ENCODE measurements around the gene BCL3. TPM values are rescaled to one million over a fixed set of nuclear protein-coding genes. Genes with fewer than 3 reads are reported as not detected.

The BCL3 gene
- total and polyA plus RNA-seq, 2 of the 13 experiments (the other 11 are each of a cell fraction or from before 2014, with no cell fraction given): 2.3 to 4.0 TPM

DNA sequence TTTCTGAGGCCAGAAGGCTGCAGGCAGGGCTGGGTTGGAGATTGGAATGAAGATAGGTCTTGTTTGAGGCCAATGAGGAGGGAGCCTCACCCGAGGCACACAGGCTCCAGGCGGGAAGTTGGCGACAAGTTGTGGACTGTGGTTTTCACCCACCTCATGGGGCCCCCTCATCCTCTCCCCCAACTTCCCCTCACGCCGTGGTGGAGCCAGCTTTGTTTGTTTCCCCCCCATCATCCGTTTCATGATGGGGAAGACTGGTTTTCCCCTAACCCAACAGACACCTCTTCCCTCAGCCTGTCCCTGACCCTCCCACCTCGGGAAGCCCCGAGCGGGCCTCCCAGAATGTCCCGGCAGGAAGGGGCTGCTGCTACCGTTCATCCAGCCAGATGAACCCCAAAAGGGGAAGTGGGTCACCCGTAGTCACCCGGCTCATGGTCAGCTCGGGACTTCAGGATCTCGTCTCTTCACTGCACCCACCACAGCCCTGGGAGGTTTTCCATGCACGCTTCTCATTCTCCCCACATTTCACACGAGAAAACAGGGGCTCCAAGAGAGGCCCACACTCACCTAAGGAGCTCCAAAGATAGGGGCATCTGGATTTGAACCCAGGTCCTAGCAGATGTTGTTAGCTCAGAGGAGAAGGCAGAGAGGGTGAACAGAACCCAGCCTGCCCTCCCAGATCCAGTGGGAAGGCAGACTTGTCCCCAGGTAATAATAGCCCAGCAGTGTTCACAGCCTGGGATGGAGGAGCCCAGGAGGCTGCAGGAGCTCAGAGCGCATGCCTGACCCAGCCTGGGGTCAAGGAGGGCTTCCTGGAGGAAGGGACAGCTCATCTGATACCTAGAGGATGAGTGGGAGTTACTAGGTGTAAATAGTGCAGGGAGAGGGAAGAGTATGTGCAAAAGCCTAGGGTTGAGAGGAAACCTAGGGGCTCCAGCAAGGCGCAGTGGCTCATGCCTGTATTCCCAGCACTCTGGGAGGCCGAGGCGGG, 26.1 kb upstream of the BCL3 start (continued):
- TF ChIP-seq, protein P1, sequence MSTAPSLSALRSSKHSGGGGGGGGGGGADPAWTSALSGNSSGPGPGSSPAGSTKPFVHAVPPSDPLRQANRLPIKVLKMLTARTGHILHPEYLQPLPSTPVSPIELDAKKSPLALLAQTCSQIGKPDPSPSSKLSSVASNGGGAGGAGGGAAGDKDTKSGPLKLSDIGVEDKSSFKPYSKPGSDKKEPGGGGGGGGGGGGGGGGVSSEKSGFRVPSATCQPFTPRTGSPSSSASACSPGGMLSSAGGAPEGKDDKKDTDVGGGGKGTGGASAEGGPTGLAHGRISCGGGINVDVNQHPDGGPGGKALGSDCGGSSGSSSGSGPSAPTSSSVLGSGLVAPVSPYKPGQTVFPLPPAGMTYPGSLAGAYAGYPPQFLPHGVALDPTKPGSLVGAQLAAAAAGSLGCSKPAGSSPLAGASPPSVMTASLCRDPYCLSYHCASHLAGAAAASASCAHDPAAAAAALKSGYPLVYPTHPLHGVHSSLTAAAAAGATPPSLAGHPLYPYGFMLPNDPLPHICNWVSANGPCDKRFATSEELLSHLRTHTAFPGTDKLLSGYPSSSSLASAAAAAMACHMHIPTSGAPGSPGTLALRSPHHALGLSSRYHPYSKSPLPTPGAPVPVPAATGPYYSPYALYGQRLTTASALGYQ (CRISPR knock-in tag; IDR thresholded peaks at IDR 0.05): 0 out of 2 replicates have a peak, but pooled peaks have one; percentile 41
- TF ChIP-seq, protein P2, sequence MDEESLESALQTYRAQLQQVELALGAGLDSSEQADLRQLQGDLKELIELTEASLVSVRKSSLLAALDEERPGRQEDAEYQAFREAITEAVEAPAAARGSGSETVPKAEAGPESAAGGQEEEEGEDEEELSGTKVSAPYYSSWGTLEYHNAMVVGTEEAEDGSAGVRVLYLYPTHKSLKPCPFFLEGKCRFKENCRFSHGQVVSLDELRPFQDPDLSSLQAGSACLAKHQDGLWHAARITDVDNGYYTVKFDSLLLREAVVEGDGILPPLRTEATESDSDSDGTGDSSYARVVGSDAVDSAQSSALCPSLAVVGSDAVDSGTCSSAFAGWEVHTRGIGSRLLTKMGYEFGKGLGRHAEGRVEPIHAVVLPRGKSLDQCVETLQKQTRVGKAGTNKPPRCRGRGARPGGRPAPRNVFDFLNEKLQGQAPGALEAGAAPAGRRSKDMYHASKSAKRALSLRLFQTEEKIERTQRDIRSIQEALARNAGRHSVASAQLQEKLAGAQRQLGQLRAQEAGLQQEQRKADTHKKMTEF (CRISPR knock-in tag; IDR thresholded peaks at IDR 0.05): no peak; the same call in 1 of the 2 replicates
- TF ChIP-seq ZNF556 (CRISPR knock-in tag; IDR thresholded peaks at IDR 0.05; ENCODE audit: borderline replicate concordance) (no peak), TCF12 (IDR thresholded peaks at IDR 0.05) (no peak), TCF12 (CRISPR knock-in tag; IDR thresholded peaks at IDR 0.05) (no peak), ZMAT3 (CRISPR knock-in tag; conservative IDR thresholded peaks at IDR 0.05) (no peak), POLR2AphosphoS2 (IDR thresholded peaks at IDR 0.05; ENCODE audit: low read depth, low read length) (no peak), RBM22 (optimal IDR thresholded peaks at IDR 0.05; ENCODE audit: low read length) (no peak), MIER2 (CRISPR knock-in tag; IDR thresholded peaks at IDR 0.05) (no peak), TMF1 (CRISPR knock-in tag; IDR thresholded peaks at IDR 0.05; ENCODE audit: low read depth) (no peak), SP140L (CRISPR knock-in tag; IDR thresholded peaks at IDR 0.05; ENCODE audit: borderline replicate concordance) (no peak), ZNF274 (CRISPR knock-in tag; IDR thresholded peaks at IDR 0.05) (no peak), MYC (CRISPR knock-in tag; IDR thresholded peaks at IDR 0.05; ENCODE audit: borderline replicate concordance) (0 out of 2 replicates have a peak, but pooled peaks have one; percentile 27), STAT5B (CRISPR knock-in tag; IDR thresholded peaks at IDR 0.05) (no peak), ZNF746 (CRISPR knock-in tag; IDR thresholded peaks at IDR 0.05) (no peak), CENPT (CRISPR knock-in tag; IDR thresholded peaks at IDR 0.05; ENCODE audit: low read depth) (no peak), ZSCAN25 (CRISPR knock-in tag; IDR thresholded peaks at IDR 0.05) (0 out of 2 replicates have a peak, but pooled peaks have one; percentile 41)
- TF ChIP-seq, protein P3, sequence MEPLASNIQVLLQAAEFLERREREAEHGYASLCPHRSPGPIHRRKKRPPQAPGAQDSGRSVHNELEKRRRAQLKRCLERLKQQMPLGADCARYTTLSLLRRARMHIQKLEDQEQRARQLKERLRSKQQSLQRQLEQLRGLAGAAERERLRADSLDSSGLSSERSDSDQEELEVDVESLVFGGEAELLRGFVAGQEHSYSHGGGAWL (CRISPR knock-in tag; IDR thresholded peaks at IDR 0.05): no peak
- TF ChIP-seq, protein P4, sequence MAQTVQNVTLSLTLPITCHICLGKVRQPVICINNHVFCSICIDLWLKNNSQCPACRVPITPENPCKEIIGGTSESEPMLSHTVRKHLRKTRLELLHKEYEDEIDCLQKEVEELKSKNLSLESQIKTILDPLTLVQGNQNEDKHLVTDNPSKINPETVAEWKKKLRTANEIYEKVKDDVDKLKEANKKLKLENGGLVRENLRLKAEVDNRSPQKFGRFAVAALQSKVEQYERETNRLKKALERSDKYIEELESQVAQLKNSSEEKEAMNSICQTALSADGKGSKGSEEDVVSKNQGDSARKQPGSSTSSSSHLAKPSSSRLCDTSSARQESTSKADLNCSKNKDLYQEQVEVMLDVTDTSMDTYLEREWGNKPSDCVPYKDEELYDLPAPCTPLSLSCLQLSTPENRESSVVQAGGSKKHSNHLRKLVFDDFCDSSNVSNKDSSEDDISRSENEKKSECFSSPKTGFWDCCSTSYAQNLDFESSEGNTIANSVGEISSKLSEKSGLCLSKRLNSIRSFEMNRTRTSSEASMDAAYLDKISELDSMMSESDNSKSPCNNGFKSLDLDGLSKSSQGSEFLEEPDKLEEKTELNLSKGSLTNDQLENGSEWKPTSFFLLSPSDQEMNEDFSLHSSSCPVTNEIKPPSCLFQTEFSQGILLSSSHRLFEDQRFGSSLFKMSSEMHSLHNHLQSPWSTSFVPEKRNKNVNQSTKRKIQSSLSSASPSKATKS (CRISPR knock-in tag; IDR thresholded peaks at IDR 0.05): no peak
- TF ChIP-seq, protein P5, sequence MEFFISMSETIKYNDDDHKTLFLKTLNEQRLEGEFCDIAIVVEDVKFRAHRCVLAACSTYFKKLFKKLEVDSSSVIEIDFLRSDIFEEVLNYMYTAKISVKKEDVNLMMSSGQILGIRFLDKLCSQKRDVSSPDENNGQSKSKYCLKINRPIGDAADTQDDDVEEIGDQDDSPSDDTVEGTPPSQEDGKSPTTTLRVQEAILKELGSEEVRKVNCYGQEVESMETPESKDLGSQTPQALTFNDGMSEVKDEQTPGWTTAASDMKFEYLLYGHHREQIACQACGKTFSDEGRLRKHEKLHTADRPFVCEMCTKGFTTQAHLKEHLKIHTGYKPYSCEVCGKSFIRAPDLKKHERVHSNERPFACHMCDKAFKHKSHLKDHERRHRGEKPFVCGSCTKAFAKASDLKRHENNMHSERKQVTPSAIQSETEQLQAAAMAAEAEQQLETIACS (CRISPR knock-in tag; IDR thresholded peaks at IDR 0.05): no peak
- TF ChIP-seq, protein P6, sequence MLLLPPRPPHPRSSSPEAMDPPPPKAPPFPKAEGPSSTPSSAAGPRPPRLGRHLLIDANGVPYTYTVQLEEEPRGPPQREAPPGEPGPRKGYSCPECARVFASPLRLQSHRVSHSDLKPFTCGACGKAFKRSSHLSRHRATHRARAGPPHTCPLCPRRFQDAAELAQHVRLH (CRISPR knock-in tag; IDR thresholded peaks at IDR 0.05; ENCODE audit: borderline replicate concordance, low read depth): no peak
